ENCODE measurements around the gene SLC6A20. TPM values are rescaled to one million over a fixed set of nuclear protein-coding genes. Genes with fewer than 3 reads are reported as not detected.

SLC6A20 gene
- total and polyA plus RNA-seq, 4 donors, result 0.08 to 0.16 (median 0.10) TPM; not detected in 1

GRCh38 chr3:45777746-45778386, 18.5 kb downstream of the SLC6A20 start (continued):
- TF ChIP-seq, protein P1, sequence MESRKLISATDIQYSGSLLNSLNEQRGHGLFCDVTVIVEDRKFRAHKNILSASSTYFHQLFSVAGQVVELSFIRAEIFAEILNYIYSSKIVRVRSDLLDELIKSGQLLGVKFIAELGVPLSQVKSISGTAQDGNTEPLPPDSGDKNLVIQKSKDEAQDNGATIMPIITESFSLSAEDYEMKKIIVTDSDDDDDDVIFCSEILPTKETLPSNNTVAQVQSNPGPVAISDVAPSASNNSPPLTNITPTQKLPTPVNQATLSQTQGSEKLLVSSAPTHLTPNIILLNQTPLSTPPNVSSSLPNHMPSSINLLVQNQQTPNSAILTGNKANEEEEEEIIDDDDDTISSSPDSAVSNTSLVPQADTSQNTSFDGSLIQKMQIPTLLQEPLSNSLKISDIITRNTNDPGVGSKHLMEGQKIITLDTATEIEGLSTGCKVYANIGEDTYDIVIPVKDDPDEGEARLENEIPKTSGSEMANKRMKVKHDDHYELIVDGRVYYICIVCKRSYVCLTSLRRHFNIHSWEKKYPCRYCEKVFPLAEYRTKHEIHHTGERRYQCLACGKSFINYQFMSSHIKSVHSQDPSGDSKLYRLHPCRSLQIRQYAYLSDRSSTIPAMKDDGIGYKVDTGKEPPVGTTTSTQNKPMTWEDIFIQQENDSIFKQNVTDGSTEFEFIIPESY (IDR thresholded peaks at IDR 0.05), result no peak
- no peak for TF ChIP-seq NR2F2 (IDR thresholded peaks at IDR 0.05)

GRCh38 chr3:45777111-45777745, 19.1 kb downstream of the SLC6A20 start:
- 95% methylated on average over 8 of the region's 8 CpGs for WGBS
- no peak overlapping the region for H3K27ac ChIP-seq (ENCODE audit: low read depth in 1 of 2, low read length in 2 of 2)
- no peaks in the 10 kb centered on the region for H3K9me3 ChIP-seq (ENCODE audit: control insufficient read depth in 4 of 4, low read length in 3 of 4)
- H3K9ac ChIP-seq (ENCODE audit: low read depth in 1 of 2, low read length in 2 of 2), result no peak overlapping the region
- peaks cover 0 to 13% (median 7%) of the 10 kb centered on the region in 4 donors for H3K4me1 ChIP-seq (ENCODE audit: control insufficient read depth in 4 of 4, insufficient read depth in 4 of 4, low read length in 3 of 4)
- H3K36me3 ChIP-seq (ENCODE audit: control insufficient read depth in 4 of 4, insufficient read depth in 3 of 4, low read depth in 1 of 4, low read length in 3 of 4), result no peaks in the 10 kb centered on the region
- no peak for TF ChIP-seq RAD21 (IDR thresholded peaks at IDR 0.05)
- TF ChIP-seq, protein P2, sequence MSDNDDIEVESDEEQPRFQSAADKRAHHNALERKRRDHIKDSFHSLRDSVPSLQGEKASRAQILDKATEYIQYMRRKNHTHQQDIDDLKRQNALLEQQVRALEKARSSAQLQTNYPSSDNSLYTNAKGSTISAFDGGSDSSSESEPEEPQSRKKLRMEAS (IDR thresholded peaks at IDR 0.05), result no peak
- TF ChIP-seq GABPA (IDR thresholded peaks at IDR 0.05 in 1 of 2, conservative IDR thresholded peaks at IDR 0.05 in 1 of 2), result no peak
- no peak for TF ChIP-seq HNF4G (IDR thresholded peaks at IDR 0.05)
- TF ChIP-seq REST (IDR thresholded peaks at IDR 0.05), result no peak
- TF ChIP-seq SP1 (IDR thresholded peaks at IDR 0.05), result no peak
- TF ChIP-seq, protein P1 (IDR thresholded peaks at IDR 0.05), result no peak
- TF ChIP-seq, protein P3, sequence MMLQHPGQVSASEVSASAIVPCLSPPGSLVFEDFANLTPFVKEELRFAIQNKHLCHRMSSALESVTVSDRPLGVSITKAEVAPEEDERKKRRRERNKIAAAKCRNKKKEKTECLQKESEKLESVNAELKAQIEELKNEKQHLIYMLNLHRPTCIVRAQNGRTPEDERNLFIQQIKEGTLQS (IDR thresholded peaks at IDR 0.05), result no peak
- TF ChIP-seq FOXA2 (IDR thresholded peaks at IDR 0.05), result no peak
- no peak for DNase-seq (ENCODE audit: low spot score)
- no peaks in the 10 kb centered on the region for H3K27me3 ChIP-seq (ENCODE audit: control insufficient read depth in 4 of 4, insufficient read depth in 4 of 4, low read length in 3 of 4)
- H3K4me3 ChIP-seq (ENCODE audit: low read depth in 1 of 3, low read length in 3 of 3), result no peak overlapping the region
